ENCODE results near the gene GNB5. TPM values are rescaled to one million over a fixed set of nuclear protein-coding genes. Genes with fewer than 3 reads are reported as not detected.

GNB5 gene
- total RNA-seq, 2 donors from 2014 or later = 19.1 to 20.7 TPM

DNA sequence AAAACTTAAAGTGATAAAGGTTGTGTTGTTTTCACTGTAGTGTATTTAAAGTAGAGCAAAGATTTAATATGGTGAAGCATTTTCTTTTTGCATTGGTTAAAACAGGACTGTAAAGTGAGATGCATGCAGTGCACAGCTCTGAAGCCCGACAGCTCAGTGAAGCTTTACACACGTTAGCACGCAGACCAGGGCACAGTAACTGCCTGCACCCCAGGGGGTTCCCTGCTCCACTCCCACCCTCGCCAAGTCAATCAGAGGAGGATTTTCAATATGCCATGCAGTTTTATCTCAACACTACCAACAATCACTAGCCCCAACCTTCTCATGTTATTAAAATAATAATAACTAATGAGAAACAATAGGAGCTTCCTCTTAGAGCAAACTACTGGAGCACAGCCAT lies 50.5 kb downstream of the GNB5 start:
- Mint-ChIP-seq H3K36me3 (ENCODE audit: low read depth) (peaks cover 17% of the 10 kb centered on the region), H3K27ac (no peak overlapping the region), H3K27me3 (ENCODE audit: insufficient read depth) (no peaks in the 10 kb centered on the region), H3K4me1 (peaks cover 19% of the 10 kb centered on the region), H3K4me3 (no peak overlapping the region), H3K9me3 (peaks cover 8% of the 10 kb centered on the region)
- TF ChIP-seq, protein P1, sequence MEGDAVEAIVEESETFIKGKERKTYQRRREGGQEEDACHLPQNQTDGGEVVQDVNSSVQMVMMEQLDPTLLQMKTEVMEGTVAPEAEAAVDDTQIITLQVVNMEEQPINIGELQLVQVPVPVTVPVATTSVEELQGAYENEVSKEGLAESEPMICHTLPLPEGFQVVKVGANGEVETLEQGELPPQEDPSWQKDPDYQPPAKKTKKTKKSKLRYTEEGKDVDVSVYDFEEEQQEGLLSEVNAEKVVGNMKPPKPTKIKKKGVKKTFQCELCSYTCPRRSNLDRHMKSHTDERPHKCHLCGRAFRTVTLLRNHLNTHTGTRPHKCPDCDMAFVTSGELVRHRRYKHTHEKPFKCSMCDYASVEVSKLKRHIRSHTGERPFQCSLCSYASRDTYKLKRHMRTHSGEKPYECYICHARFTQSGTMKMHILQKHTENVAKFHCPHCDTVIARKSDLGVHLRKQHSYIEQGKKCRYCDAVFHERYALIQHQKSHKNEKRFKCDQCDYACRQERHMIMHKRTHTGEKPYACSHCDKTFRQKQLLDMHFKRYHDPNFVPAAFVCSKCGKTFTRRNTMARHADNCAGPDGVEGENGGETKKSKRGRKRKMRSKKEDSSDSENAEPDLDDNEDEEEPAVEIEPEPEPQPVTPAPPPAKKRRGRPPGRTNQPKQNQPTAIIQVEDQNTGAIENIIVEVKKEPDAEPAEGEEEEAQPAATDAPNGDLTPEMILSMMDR (conservative IDR thresholded peaks at IDR 0.05) = no peak
- WGBS, 2 experiments (ENCODE audit: insufficient coverage in 1 of 2, insufficient read length in 1 of 2) = 81 to 100% methylated on average over 3 to 4 of the region's 4 CpGs
- Histone ChIP-seq H3K9ac (ENCODE audit: extremely low read depth, low read length, poor library complexity, severe bottlenecking) (no peak overlapping the region), H3K36me3 (ENCODE audit: control insufficient read depth, insufficient read depth, low read length) (peaks cover 5% of the 10 kb centered on the region), H3K4me1 (ENCODE audit: control insufficient read depth, insufficient read depth, low read length) (peaks cover 3% of the 10 kb centered on the region), H3K27me3 (ENCODE audit: control insufficient read depth, insufficient read depth, low read length, poor library complexity, severe bottlenecking) (no peaks in the 10 kb centered on the region), H3K27ac (ENCODE audit: low read depth, low read length) (no peak overlapping the region), H3K9me3 (ENCODE audit: control insufficient read depth, low read length) (peaks cover 4% of the 10 kb centered on the region), H3K4me3 (ENCODE audit: low read length) (no peak overlapping the region)
- peak; percentile 53 for DNase-seq

DNA sequence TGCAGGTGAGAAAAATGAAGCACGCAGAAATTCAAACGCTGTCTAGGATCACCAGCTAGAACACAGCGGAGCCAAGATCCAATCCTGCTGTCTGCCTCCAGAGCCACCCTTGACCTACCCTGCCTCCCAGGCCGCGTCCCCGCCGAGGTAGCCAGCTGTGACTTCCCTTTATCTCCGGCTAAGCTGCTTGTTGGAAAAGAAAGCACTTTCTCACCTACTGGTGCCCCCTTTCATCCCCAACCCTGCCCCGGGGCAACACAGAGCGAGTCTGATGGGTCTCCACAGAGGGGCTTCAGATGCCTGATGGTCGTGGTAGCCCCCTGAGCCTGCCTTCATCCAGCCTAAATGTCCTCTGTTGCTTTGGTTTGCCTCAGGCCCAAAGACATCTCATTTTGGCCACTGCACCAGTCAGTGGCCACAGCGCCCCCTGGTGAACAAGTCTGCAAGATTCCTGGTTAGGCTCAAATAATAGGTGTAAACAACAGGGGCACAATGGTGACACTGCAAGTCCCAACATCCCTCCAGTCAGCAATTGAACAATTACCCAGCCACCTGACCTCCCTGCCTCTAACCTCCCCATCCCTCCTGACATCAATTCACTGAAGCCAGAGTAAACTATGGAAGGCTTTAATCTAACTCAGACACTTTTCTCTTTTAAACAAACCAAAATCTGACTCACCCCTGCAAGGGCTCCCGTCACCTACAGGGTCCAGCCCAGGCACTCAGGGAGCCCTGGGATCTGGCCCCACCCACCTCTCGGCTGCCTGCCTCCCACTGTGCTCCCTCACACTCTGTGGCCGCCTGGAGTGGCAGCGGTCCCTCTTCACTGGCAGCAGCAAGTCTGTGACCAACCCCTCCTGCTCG lies 51.4 kb downstream of the GNB5 start:
- DNase-seq = peak; percentile 95
- 70 to 76% methylated on average over 5 to 17 of the region's 17 CpGs for WGBS, 2 experiments (ENCODE audit: insufficient coverage in 1 of 2, insufficient read length in 1 of 2)
- peaks cover 11% of the 10 kb centered on the region for H3K36me3 Mint-ChIP-seq (ENCODE audit: low read depth)

DNA sequence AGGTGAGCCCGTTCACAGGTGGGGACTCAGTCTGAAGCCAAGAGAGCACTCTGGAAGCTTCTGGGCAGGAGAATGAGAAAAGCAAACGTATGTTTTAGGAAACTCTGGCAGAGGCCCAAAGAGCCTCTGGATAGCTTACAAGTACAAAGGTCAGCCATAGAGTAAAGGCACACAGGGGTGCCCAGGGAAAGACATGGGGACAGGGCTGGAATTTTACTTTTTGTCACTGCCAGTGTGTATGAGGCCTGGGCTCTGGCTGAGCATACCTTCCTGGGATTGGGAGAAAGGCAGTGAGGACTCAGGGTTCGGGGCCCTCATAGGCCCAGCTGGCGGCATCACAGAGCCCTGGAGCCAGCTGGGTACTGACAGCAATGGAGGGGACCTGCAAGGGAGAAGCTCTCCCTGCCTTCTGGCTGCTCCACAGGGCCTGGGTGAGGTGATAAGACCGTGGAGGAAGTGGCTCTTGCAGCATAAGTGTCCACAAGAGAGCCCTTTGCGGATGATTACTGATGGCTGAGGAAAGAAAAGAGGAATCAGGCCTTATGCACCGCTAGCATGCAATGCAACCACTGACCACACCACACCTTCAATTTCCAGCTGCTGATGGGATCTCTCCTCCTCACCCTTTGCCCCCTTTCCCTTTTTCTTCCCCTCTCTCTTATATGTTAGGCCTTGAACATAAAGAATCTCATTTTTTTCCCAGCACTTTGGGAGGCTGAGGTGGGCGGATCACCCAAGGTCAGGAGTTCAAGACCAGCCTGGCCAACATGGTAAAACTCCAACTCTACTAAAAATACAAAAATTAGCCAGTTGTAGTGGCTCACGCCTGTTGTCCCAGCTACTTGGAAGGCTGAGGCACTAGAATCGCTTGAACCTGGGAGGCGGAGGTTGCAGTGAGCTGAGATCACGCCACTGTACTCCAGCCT lies 53.5 kb downstream of the GNB5 start:
- peaks cover 3% of the 10 kb centered on the region for H3K4me1 ChIP-seq (ENCODE audit: control insufficient read depth, insufficient read depth, low read length)
- H3K4me3 ChIP-seq (ENCODE audit: low read length) = no peak overlapping the region
- H3K27ac ChIP-seq (ENCODE audit: low read depth, low read length) = no peak overlapping the region
- 90 to 92% methylated on average over 7 to 12 of the region's 12 CpGs for WGBS, 2 experiments (ENCODE audit: insufficient coverage in 1 of 2, insufficient read length in 1 of 2)
- peak; percentile 32 for DNase-seq
- Mint-ChIP-seq H3K4me1 (peaks cover 19% of the 10 kb centered on the region), H3K27ac (no peak overlapping the region), H3K9me3 (no peaks in the 10 kb centered on the region), H3K36me3 (ENCODE audit: low read depth) (peaks cover 2% of the 10 kb centered on the region), H3K4me3 (no peak overlapping the region), H3K27me3 (ENCODE audit: insufficient read depth) (no peaks in the 10 kb centered on the region)
- H3K27me3 ChIP-seq (ENCODE audit: control insufficient read depth, insufficient read depth, low read length, poor library complexity, severe bottlenecking) = no peaks in the 10 kb centered on the region
- no peak overlapping the region for H3K9ac ChIP-seq (ENCODE audit: extremely low read depth, low read length, poor library complexity, severe bottlenecking)
- TF ChIP-seq, protein P1 (conservative IDR thresholded peaks at IDR 0.05) = peak; percentile 12
- no peaks in the 10 kb centered on the region for H3K9me3 ChIP-seq (ENCODE audit: control insufficient read depth, low read length)
- no peaks in the 10 kb centered on the region for H3K36me3 ChIP-seq (ENCODE audit: control insufficient read depth, insufficient read depth, low read length)

More for the DNA sequence above, 51.4 kb downstream of the GNB5 start:
- H3K4me3 ChIP-seq (ENCODE audit: low read length) = no peak overlapping the region
- TF ChIP-seq, protein P1 (conservative IDR thresholded peaks at IDR 0.05) = peak; percentile 99
- Mint-ChIP-seq H3K4me3 (no peak overlapping the region), H3K27ac (peak overlapping the region; percentile 48), H3K9me3 (peaks cover 5% of the 10 kb centered on the region), H3K27me3 (ENCODE audit: insufficient read depth) (no peaks in the 10 kb centered on the region), H3K4me1 (peaks cover 19% of the 10 kb centered on the region)
- H3K27ac ChIP-seq (ENCODE audit: low read depth, low read length) = no peak overlapping the region
- peaks cover 3% of the 10 kb centered on the region for H3K9me3 ChIP-seq (ENCODE audit: control insufficient read depth, low read length)
- peaks cover 4% of the 10 kb centered on the region for H3K36me3 ChIP-seq (ENCODE audit: control insufficient read depth, insufficient read depth, low read length)
- no peak overlapping the region for H3K9ac ChIP-seq (ENCODE audit: extremely low read depth, low read length, poor library complexity, severe bottlenecking)
- peaks cover 3% of the 10 kb centered on the region for H3K4me1 ChIP-seq (ENCODE audit: control insufficient read depth, insufficient read depth, low read length)
- H3K27me3 ChIP-seq (ENCODE audit: control insufficient read depth, insufficient read depth, low read length, poor library complexity, severe bottlenecking) = no peaks in the 10 kb centered on the region
